ENCODE data around the gene FUT1. TPM values are rescaled to one million over a fixed set of nuclear protein-coding genes. Genes with fewer than 3 reads are reported as not detected.

Gene FUT1
- total RNA-seq, 1 experiment from 2014 or later: 2.9 TPM

GRCh38 chr19:48746738-48747575 lies 5.5 kb downstream of the FUT1 start, which contains the start of gene IZUMO1:
Gene IZUMO1, minus strand, starts transcription at chr19:48746909. Its CDS starts 1,050 bp downstream, at chr19:48745859.
- DNase-seq (ENCODE audit: low read depth): peak; percentile 95
- in situ Hi-C loops (cut with HindIII; ENCODE audit: low pct_unique_long_range_greater_than_20kb, low sequenced_read_pairs): no loop called here

- in situ Hi-C loops (cut with HindIII; ENCODE audit: low pct_unique_long_range_greater_than_20kb, low sequenced_read_pairs): no loop called here
Measured at GRCh38 chr19:48746110-48746509, 6.3 kb downstream of the FUT1 start.

GRCh38 chr19:48745208-48745995 lies 7.0 kb downstream of the FUT1 start:
- peak; percentile 55 for DNase-seq (ENCODE audit: low read depth)
- in situ Hi-C loops (cut with HindIII; ENCODE audit: low pct_unique_long_range_greater_than_20kb, low sequenced_read_pairs): no loop called here

More at GRCh38 chr19:48746110-48746509, 6.3 kb downstream of the FUT1 start:
- no peak for DNase-seq (ENCODE audit: low read depth)

- in situ Hi-C loops (cut with HindIII; ENCODE audit: low pct_unique_long_range_greater_than_20kb, low sequenced_read_pairs): no loop called here
- DNase-seq (ENCODE audit: low read depth): no peak
Measured at GRCh38 chr19:48742096-48742495, 10.3 kb downstream of the FUT1 start.

- in situ Hi-C loops (cut with HindIII; ENCODE audit: low pct_unique_long_range_greater_than_20kb, low sequenced_read_pairs): no loop called here
- DNase-seq (ENCODE audit: low read depth): peak; percentile 54
Measured at GRCh38 chr19:48741129-48741999, 11.1 kb downstream of the FUT1 start.

- in situ Hi-C loops (cut with HindIII; ENCODE audit: low pct_unique_long_range_greater_than_20kb, low sequenced_read_pairs): no loop called here
- DNase-seq (ENCODE audit: low read depth): no peak
Measured at GRCh38 chr19:48740164-48740972, 12.1 kb downstream of the FUT1 start, which contains the start of gene RASIP1. Gene RASIP1, minus strand, starts transcription at chr19:48740610. Its CDS starts 328 bp downstream, at chr19:48740282.

GRCh38 chr19:48739404-48740163 lies 12.9 kb downstream of the FUT1 start:
- no peak for DNase-seq (ENCODE audit: low read depth)
- in situ Hi-C loops (cut with HindIII; ENCODE audit: low pct_unique_long_range_greater_than_20kb, low sequenced_read_pairs): no loop called here

GRCh38 chr19:48738557-48739403 lies 13.7 kb downstream of the FUT1 start:
- in situ Hi-C loops (cut with HindIII; ENCODE audit: low pct_unique_long_range_greater_than_20kb, low sequenced_read_pairs): no loop called here
- peak; percentile 86 for DNase-seq (ENCODE audit: low read depth)

GRCh38 chr19:48737360-48737998 lies 15.0 kb downstream of the FUT1 start:
- DNase-seq (ENCODE audit: low read depth): peak; percentile 36
- in situ Hi-C loops (cut with HindIII; ENCODE audit: low pct_unique_long_range_greater_than_20kb, low sequenced_read_pairs): no loop called here

- no peak for DNase-seq (ENCODE audit: low read depth)
- in situ Hi-C loops (cut with HindIII; ENCODE audit: low pct_unique_long_range_greater_than_20kb, low sequenced_read_pairs): no loop called here
Measured at GRCh38 chr19:48735031-48735615, 17.3 kb downstream of the FUT1 start.

- DNase-seq (ENCODE audit: low read depth): no peak
- in situ Hi-C loops (cut with HindIII; ENCODE audit: low pct_unique_long_range_greater_than_20kb, low sequenced_read_pairs): no loop called here
Measured at GRCh38 chr19:48734625-48735024, 17.8 kb downstream of the FUT1 start.

- in situ Hi-C loops (cut with HindIII; ENCODE audit: low pct_unique_long_range_greater_than_20kb, low sequenced_read_pairs): no loop called here
Measured at GRCh38 chr19:48731452-48731851, 21.0 kb downstream of the FUT1 start.

GRCh38 chr19:48728911-48729664 lies 23.4 kb downstream of the FUT1 start:
- in situ Hi-C loops (cut with HindIII; ENCODE audit: low pct_unique_long_range_greater_than_20kb, low sequenced_read_pairs): no loop called here
- no peak for DNase-seq (ENCODE audit: low read depth)

More at GRCh38 chr19:48731452-48731851, 21.0 kb downstream of the FUT1 start:
- no peak for DNase-seq (ENCODE audit: low read depth)

- in situ Hi-C loops (cut with HindIII; ENCODE audit: low pct_unique_long_range_greater_than_20kb, low sequenced_read_pairs): no loop called here
- DNase-seq (ENCODE audit: low read depth): no peak
Measured at GRCh38 chr19:48726556-48726955, 25.9 kb downstream of the FUT1 start.
